Neural cell (in vitro differentiated cells): Measurements from ENCODE around the gene CTSO. TPM values are rescaled to one million over a fixed set of nuclear protein-coding genes. Genes with fewer than 3 reads are reported as not detected.

Experiments used
- polyA plus RNA-seq: library from polyadenylated mRNA; depleted of rRNA; stranded (reverse); fragments of >200 nt; gene quantifications from 2 replicates; pipeline ENCODE4 v1.2.3, GENCODE V29; 2014

The CTSO gene
- polyA plus RNA-seq, 1 donor from 2014 or later: 0.16 TPM

Other genes with a start within 250 kb of the CTSO start
- gene GUCY1B1, start 194.8 kb downstream of the CTSO start, polyA plus RNA-seq: 13.6 and 16.0 TPM in 2 replicates
- not detected in 2 replicates for gene ASIC5, start 87.6 kb downstream of the CTSO start, polyA plus RNA-seq
- gene TDO2, start 50.2 kb downstream of the CTSO start, polyA plus RNA-seq: 0.73 TPM in 1 of 2 replicates, not detected in the other